Pulmonary artery endothelial cell (primary cell): ENCODE results near the gene NFIC. TPM values are rescaled to one million over a fixed set of nuclear protein-coding genes. Genes with fewer than 3 reads are reported as not detected.

Experiments
- DNase-seq: peaks from one replicate; pipeline ENCODE4 v3.0.0-alpha.2; 2011; ENCODE audit warnings: low read depth, low spot score
- total RNA-seq: library from RNA; depleted of rRNA; stranded (reverse); fragments of >200 nt; gene quantifications from 2 replicates; pipeline ENCODE4 v1.2.3, GENCODE V29; 2014

NFIC gene
- total RNA-seq, 1 donor from 2014 or later: 31.9 TPM

- no peak for DNase-seq
Observed at GRCh38 chr19:3465552-3465951, 99.2 kb downstream of the NFIC start.

GRCh38 chr19:3466635-3467034, 100.3 kb downstream of the NFIC start:
- DNase-seq: no peak

GRCh38 chr19:3467437-3468198, 101.2 kb downstream of the NFIC start:
- no peak for DNase-seq

GRCh38 chr19:3468211-3468610, 101.8 kb downstream of the NFIC start:
- no peak for DNase-seq

- DNase-seq: no peak
Observed at GRCh38 chr19:3469638-3470499, 103.5 kb downstream of the NFIC start.

GRCh38 chr19:3470500-3471128, 104.2 kb downstream of the NFIC start:
- no peak for DNase-seq

- no peak for DNase-seq
Observed at GRCh38 chr19:3471954-3472655, 105.7 kb downstream of the NFIC start.

- DNase-seq: no peak
Observed at GRCh38 chr19:3474010-3474409, 107.6 kb downstream of the NFIC start.

- DNase-seq: no peak
Observed at GRCh38 chr19:3474614-3475013, 108.2 kb downstream of the NFIC start.

DNA sequence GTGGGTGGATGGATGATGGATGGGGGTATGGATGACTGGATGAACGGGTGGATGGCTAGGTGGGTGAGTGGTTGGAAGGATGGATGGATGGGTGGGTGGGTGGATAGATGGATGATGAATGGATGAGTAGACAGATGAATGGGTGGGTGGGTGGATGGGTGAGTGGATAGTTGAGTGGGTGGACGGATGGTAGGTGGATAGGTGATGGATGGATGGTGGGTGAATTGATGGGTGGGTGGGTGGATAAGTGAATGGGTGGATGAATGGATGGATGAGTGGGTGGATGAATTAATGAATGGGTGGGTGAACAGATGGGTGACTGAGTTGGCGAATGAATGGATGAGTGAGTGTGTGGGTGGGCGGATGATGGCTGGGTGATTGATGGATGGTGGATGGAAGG, 109.1 kb downstream of the NFIC start:
- no peak for DNase-seq

GRCh38 chr19:3476830-3477229, 110.4 kb downstream of the NFIC start:
- DNase-seq: no peak

DNA sequence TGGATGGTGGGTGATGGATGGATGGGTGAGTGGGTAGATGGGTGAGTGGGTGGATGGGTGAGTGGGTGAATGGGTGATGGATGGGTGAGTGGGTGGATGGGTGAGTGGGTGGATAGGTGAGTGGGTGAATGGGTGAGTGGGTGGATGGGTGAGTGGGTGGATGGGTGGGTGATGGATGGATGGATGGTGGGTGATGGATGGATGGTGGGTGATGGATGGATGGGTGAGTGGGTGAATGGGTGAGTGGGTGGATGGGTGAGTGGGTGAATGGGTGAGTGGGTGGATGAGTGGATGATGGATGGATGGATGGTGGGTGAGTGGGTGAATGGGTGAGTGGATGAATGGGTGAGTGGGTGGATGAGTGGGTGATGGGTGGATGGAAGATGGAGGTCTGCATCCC, 111.1 kb downstream of the NFIC start:
- DNase-seq: no peak

GRCh38 chr19:3477951-3478350, 111.6 kb downstream of the NFIC start:
- DNase-seq: no peak

DNA sequence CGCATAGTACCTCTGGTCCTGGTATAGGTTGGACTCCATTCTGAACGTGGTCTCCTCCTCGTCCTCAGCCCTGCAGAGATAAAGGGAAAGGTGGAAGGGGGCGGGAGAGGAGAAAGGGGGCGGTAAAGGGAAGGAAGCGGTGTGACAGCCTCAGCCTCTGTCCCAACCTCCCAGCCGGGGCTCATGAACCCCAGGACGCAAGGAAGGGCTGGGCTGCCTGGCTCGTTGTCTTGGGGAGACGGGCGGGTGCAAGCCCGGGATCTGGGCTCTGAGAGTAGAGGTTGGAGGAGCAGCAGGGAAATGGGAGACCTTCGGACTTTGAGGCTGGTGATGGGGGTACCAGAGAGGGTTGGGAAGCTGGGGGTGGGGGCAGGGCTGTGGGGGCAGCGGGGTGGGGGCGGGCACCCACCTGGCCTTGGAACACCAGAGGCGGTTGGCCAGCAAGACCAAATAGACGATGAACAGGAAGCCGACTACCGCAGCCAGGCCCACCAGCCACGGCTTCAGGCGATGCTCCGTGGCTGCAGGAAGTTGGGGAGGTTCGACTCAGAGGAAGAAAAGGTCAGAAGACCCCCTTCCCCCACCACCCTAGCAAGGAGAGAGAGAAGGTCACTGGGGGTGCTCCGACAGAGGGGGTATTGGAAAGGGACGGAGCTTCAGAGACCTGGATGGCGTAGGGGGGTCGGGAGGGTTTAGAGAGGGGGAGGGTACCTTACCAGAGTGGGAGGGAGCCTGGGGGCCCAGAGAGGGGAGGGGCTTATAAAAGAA, 112.2 kb downstream of the NFIC start:
- no peak for DNase-seq

DNA sequence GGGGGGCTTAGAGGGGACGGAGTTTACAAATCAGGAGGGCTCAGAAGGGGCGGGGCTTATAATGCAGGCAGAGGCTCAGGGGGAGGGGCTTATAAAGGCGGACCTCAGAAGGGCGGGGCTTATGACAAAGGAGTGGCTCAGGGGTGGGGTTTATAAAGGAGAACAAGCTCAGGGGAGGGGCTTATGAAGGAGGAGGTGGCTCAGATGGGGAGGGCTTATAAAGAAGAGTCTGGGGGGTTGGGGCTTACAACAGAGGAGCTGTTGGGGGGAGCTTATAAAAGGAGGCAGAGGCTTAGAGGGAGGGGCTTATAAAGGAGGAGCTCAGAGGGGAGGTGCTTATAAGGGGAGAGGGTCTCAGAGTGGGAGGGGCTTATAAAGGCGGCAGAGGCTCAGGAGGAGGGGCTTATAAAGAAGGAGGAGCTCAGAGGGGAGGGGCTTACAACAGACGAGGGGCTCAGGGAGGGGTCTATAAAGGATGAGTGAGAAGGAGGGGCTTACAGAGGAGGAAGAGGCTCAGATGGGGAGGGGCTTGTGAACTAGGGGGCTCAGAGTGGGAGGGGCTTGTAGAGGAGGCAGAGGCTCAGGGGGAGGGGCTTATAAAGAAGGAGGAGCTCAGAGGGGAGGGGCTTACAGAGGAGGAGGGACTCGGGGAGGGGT, 112.9 kb downstream of the NFIC start:
- DNase-seq: no peak

GRCh38 chr19:3479834-3480215, 113.4 kb downstream of the NFIC start:
- no peak for DNase-seq

DNA sequence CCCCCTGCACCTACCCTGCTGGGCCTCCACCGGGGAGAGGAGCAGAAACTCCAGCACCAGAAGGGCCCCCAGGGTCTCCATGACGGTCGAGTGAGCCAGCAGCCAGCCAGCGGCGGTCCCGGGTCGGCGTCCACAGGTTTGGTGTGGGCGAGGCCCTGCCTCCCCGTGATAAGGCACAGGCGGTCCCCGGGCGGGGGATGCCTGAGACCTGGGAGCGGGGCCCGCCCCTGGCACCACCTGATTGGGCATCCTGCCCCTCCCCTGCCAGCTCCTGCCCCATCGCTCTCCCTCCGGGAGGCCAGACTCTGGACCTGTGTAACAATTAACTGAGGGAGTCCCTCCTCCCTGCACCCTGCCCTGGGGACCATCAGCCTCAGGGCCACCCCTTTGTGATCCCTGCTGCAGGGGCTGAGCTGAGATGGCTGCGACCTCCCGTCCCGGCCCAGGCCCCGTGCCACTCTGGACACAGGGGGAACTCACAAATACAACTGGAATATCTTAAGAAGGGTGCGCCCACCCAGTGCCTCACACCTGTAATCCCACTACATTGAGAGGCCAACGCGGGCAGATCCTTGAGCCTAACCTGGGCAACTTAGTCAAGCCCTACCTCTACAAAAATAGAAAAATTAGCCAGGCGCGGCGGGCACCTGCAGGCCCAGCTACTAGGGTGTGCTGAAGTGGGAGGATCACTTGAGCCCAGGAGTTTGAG, 114.2 kb downstream of the NFIC start, which contains the start of gene SMIM24:
TSS of gene SMIM24 (minus strand) at position 143 of the 709 bp plus-strand sequence. CDS start at position 81, 62 bp downstream.
- DNase-seq: no peak

DNA sequence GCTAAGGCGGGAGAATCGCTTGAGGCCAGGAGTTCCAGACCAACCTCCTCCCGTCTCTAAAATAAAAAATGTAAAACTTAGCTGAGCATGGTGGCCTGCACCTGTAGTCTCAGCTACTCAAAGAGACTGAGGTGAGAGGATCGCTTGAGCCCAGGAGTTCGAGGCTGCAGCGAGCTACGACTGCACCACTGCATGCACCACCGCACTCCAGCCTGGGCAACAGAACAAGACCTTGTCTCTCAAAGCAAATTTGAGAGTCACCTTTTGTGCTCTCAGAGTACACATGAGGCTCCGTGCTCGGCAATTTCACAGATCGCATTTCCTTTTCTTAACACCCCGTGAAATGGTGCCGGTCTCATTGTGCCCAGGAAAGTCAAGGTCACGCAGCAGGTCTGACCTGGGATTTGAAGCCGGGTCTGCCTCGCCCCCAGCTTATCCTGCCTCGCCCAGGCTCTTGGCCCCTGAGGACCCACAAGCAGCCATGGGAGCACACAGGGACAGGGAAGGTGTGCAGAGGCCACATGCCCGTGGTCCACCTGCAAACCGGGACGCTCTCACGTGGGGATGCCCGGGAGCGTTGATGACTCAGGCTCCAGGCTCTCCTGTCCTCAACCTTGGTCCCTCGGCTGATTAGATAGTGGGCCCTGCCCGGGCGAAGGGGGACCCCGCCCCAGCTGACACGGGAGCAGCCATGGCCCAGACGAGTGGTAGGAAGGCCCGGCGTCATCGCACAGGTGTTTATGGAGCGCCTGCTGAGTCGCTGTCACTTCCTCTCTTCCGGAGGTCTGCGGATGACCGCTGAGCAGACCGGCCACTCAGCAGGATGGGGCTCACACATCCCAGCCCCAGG, 115.1 kb downstream of the NFIC start:
- DNase-seq: no peak
